OCI-LY1 (cell line): Measurements from ENCODE around the gene SMIM31.

ENCODE experiments used
- EZH2 ChIP-seq: fragments of 200-600 bp; sonication (generic), shearing (Covaris generic); IDR thresholded peaks from 2 replicates; pipeline ENCODE4 v1.8.0; 2017; ENCODE audit warnings: borderline replicate concordance, mixed run types, mild to moderate bottlenecking, antibody characterized with exemption, low read length, moderate library complexity, mixed read lengths
- TF ChIP-seq, protein P1 (sequence below): fragments of 200-600 bp; sonication (generic), shearing (Covaris generic); IDR thresholded peaks from 2 replicates; pipeline ENCODE4 v1.5.1; 2017; ENCODE audit warnings: mild to moderate bottlenecking, antibody characterized with exemption, low read length, moderate library complexity, mixed read lengths

- TF ChIP-seq, protein P1, sequence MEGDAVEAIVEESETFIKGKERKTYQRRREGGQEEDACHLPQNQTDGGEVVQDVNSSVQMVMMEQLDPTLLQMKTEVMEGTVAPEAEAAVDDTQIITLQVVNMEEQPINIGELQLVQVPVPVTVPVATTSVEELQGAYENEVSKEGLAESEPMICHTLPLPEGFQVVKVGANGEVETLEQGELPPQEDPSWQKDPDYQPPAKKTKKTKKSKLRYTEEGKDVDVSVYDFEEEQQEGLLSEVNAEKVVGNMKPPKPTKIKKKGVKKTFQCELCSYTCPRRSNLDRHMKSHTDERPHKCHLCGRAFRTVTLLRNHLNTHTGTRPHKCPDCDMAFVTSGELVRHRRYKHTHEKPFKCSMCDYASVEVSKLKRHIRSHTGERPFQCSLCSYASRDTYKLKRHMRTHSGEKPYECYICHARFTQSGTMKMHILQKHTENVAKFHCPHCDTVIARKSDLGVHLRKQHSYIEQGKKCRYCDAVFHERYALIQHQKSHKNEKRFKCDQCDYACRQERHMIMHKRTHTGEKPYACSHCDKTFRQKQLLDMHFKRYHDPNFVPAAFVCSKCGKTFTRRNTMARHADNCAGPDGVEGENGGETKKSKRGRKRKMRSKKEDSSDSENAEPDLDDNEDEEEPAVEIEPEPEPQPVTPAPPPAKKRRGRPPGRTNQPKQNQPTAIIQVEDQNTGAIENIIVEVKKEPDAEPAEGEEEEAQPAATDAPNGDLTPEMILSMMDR: no peak
- no peak for TF ChIP-seq EZH2
Observed at GRCh38 chr4:164803702-164804101, 49.8 kb downstream of the SMIM31 start.
